H1 (cell line): ENCODE results near the gene ZBTB24. TPM values are rescaled to one million over a fixed set of nuclear protein-coding genes. Genes with fewer than 3 reads are reported as not detected.
A peak's percentile ranks its signal among the peaks of the same experiment; 100 is the strongest.

Experiments used
- CTCF ChIA-PET: fragments of 300-600 bp; sonication (Branson Sonifier 250); formaldehyde crosslinking; loops from one replicate; lab custom pipeline; 2021; ENCODE audit not compliant: partially characterized antibody; lab: Charles Lee
- POLR2A ChIA-PET: fragments of 300-600 bp; sonication (Branson Sonifier 250); formaldehyde crosslinking; loops from one replicate; lab custom pipeline; 2021; ENCODE audit warnings: inconsistent platforms; ENCODE audit not compliant: partially characterized antibody; lab: Charles Lee
- DNase-seq, 2 experiments: peaks; one replicate each; pipeline versions ENCODE4 v3.0.0 to v3.0.0-alpha.2; 2010 to 2022; ENCODE audit warnings: low spot score in 2 of 2, low read depth in 1 of 2, mixed read lengths in 1 of 2
- FAIRE-seq: peaks from 2 replicates; lab custom pipeline; 2011; peaks lifted over from hg19 to GRCh38; lab: Jason Lieb, UNC
- H2AFZ ChIP-seq: 2 replicates; pipeline ENCODE4 v1.8.1; 2012; ENCODE audit warnings: low read length, inconsistent platforms
- H2AK5ac ChIP-seq: 2 replicates; pipeline ENCODE4 v1.6.1; 2013; ENCODE audit warnings: low read depth, low read length
- H2BK120ac ChIP-seq: replicated peaks from 2 replicates; pipeline ENCODE3; 2013; ENCODE audit warnings: low read depth, low read length, inconsistent platforms
- H2BK12ac ChIP-seq: 2 replicates; pipeline ENCODE4 v1.6.1; 2013; ENCODE audit warnings: low read depth, low read length
- H2BK15ac ChIP-seq: 2 replicates; pipeline ENCODE4 v1.6.1; 2013; ENCODE audit warnings: low read length
- H2BK20ac ChIP-seq: 2 replicates; pipeline ENCODE4 v1.6.1; 2013; ENCODE audit warnings: low read length
- H2BK5ac ChIP-seq: 2 replicates; pipeline ENCODE4 v1.6.1; 2013; ENCODE audit warnings: low read depth, low read length
- H3K14ac ChIP-seq: 2 replicates; pipeline ENCODE4 v1.6.1; 2013; ENCODE audit warnings: inconsistent platforms; ENCODE audit not compliant: insufficient read length
- H3K18ac ChIP-seq: 2 replicates; pipeline ENCODE4 v1.6.1; 2013; ENCODE audit warnings: low read length; ENCODE audit errors: extremely low read depth
- H3K23ac ChIP-seq: 2 replicates; pipeline ENCODE4 v1.6.1; 2013; ENCODE audit warnings: inconsistent platforms; ENCODE audit not compliant: insufficient read length
- H3K23me2 ChIP-seq: 2 replicates; pipeline ENCODE4 v1.6.1; 2013; ENCODE audit warnings: low read depth, low read length
- H3K27ac ChIP-seq: 2 replicates; pipeline ENCODE4 v1.6.1; 2011; ENCODE audit warnings: low read depth, low read length, inconsistent platforms
- H3K27me3 ChIP-seq, 4 experiments: replicated peaks in 1 of 4; 1 replicate in 1 of 4; 2 replicates in 3 of 4; pipeline versions ENCODE4 v1.6.1 to v1.8.1; 2011 to 2013; ENCODE audit warnings: low read length in 3 of 4, mild to moderate bottlenecking in 3 of 4, inconsistent platforms in 2 of 4, mixed read lengths in 2 of 4, moderate library complexity in 1 of 4; ENCODE audit not compliant: control insufficient read depth in 3 of 4, insufficient read depth in 3 of 4; ENCODE audit errors: extremely low read depth in 1 of 4
- H3K36me3 ChIP-seq, 4 experiments: 2 replicates each; pipeline versions ENCODE4 v1.6.1 to v1.8.1; 2011 to 2013; ENCODE audit warnings: mild to moderate bottlenecking in 4 of 4, low read length in 3 of 4, moderate library complexity in 2 of 4, control low read depth in 1 of 4, inconsistent platforms in 1 of 4; ENCODE audit not compliant: insufficient read depth in 4 of 4, control insufficient read depth in 2 of 4
- H3K4ac ChIP-seq: replicated peaks from 2 replicates; pipeline ENCODE3; 2013; ENCODE audit warnings: low read length, low read depth, mixed read lengths, inconsistent platforms; ENCODE audit not compliant: insufficient read length
- H3K4me1 ChIP-seq, 4 experiments: replicated peaks in 1 of 4; 1 replicate in 1 of 4; 2 replicates in 3 of 4; pipeline versions ENCODE4 v1.6.1 to v1.8.1; 2011 to 2013; ENCODE audit warnings: low read length in 3 of 4, inconsistent platforms in 2 of 4, mixed read lengths in 1 of 4; ENCODE audit not compliant: insufficient read depth in 4 of 4, control insufficient read depth in 3 of 4
- H3K4me2 ChIP-seq, 2 experiments: 2 replicates each; pipeline versions ENCODE4 v1.6.1 to v1.8.1; 2011 to 2013; ENCODE audit warnings: low read depth in 2 of 2, low read length in 2 of 2, control low read depth in 1 of 2, inconsistent platforms in 1 of 2, mild to moderate bottlenecking in 1 of 2; ENCODE audit not compliant: insufficient read depth in 1 of 2
- H3K4me3 ChIP-seq, 4 experiments: fragments of 200-600, 300-600 bp in 1 of 4; sonication (generic), shearing (Covaris generic), sonication (Bioruptor Twin) in 1 of 4; 2 replicates each; pipeline versions ENCODE4 v1.5.1 to v1.8.1; 2011 to 2016; ENCODE audit warnings: low read length in 4 of 4, low read depth in 3 of 4, control low read depth in 2 of 4, inconsistent platforms in 2 of 4, mild to moderate bottlenecking in 2 of 4, mixed read lengths in 1 of 4, moderate library complexity in 1 of 4; ENCODE audit not compliant: insufficient read depth in 2 of 4; ENCODE audit errors: extremely low read depth in 1 of 4
- H3K56ac ChIP-seq: replicated peaks from 2 replicates; pipeline ENCODE3; 2013; ENCODE audit warnings: low read depth, mild to moderate bottlenecking, mixed read lengths, low read length, inconsistent platforms; ENCODE audit not compliant: insufficient read length
- H3K79me1 ChIP-seq: 2 replicates; pipeline ENCODE4 v1.6.1; 2013; ENCODE audit warnings: low read depth, low read length, control low read depth
- H3K79me2 ChIP-seq, 2 experiments: 2 replicates each; pipeline versions ENCODE4 v1.6.1 to v1.8.1; 2012 to 2013; ENCODE audit warnings: low read length in 2 of 2, mild to moderate bottlenecking in 2 of 2, inconsistent platforms in 1 of 2; ENCODE audit not compliant: insufficient read depth in 2 of 2, control insufficient read depth in 1 of 2
- H3K9ac ChIP-seq, 4 experiments: replicated peaks in 1 of 4; 1 replicate in 1 of 4; 2 replicates in 3 of 4; pipeline versions ENCODE4 v1.6.1 to v1.8.1; 2011 to 2013; ENCODE audit warnings: low read depth in 3 of 4, low read length in 3 of 4, control low read depth in 2 of 4, mild to moderate bottlenecking in 2 of 4, moderate library complexity in 2 of 4, inconsistent platforms in 1 of 4; ENCODE audit errors: extremely low read depth in 1 of 4
- H3K9me3 ChIP-seq, 2 experiments: 2 replicates each; pipeline versions ENCODE4 v1.6.1 to v1.8.1; 2012 to 2013; ENCODE audit warnings: mild to moderate bottlenecking in 2 of 2, moderate library complexity in 2 of 2, control low read depth in 1 of 2, inconsistent platforms in 1 of 2, low read depth in 1 of 2, low read length in 1 of 2, mixed read lengths in 1 of 2; ENCODE audit not compliant: insufficient read depth in 2 of 2
- H4K20me1 ChIP-seq, 2 experiments: replicated peaks in 1 of 2; 2 replicates each; pipeline versions ENCODE3 to v1.8.1; 2011 to 2013; ENCODE audit warnings: inconsistent platforms in 2 of 2, low read length in 2 of 2, mild to moderate bottlenecking in 1 of 2; ENCODE audit not compliant: insufficient read depth in 2 of 2, control insufficient read depth in 1 of 2
- H4K5ac ChIP-seq: 2 replicates; pipeline ENCODE4 v1.6.1; 2013; ENCODE audit warnings: low read length, low read depth, mixed read lengths, inconsistent platforms; ENCODE audit not compliant: insufficient read length
- H4K8ac ChIP-seq: 2 replicates; pipeline ENCODE4 v1.8.0; 2013; ENCODE audit warnings: mild to moderate bottlenecking, moderate library complexity, low read length, inconsistent platforms; ENCODE audit not compliant: insufficient read depth; ENCODE audit errors: extremely low read depth
- H4K91ac ChIP-seq: replicated peaks from 2 replicates; pipeline ENCODE3; 2013; ENCODE audit warnings: low read length, mixed read lengths, inconsistent platforms; ENCODE audit not compliant: insufficient read length
- KDM4A ChIP-seq: IDR thresholded peaks from one replicate; pipeline ENCODE4 v1.7.1; 2012; ENCODE audit warnings: low read depth, mild to moderate bottlenecking, moderate library complexity, low read length, inconsistent platforms; ENCODE audit not compliant: severe bottlenecking
- PHF8 ChIP-seq: fragments of 200-600 bp; sonication (generic); conservative IDR thresholded peaks from 2 replicates; pipeline ENCODE4 v1.7.1; 2012; ENCODE audit warnings: low read depth, mild to moderate bottlenecking, inconsistent platforms, low read length, moderate library complexity
- POLR2AphosphoS5 ChIP-seq: IDR thresholded peaks from 2 replicates; pipeline ENCODE4 v1.6.1; 2011; ENCODE audit warnings: low read depth, low read length
- RBBP5 ChIP-seq: IDR thresholded peaks from 2 replicates; pipeline ENCODE4 v1.7.1; 2012; ENCODE audit warnings: low read depth, mild to moderate bottlenecking, inconsistent platforms, low read length, moderate library complexity, borderline replicate concordance
- SIX5 ChIP-seq: IDR thresholded peaks from 2 replicates; pipeline ENCODE4 v1.6.1; 2011; ENCODE audit warnings: mild to moderate bottlenecking, low read depth, low read length
- SRF ChIP-seq: IDR thresholded peaks from 2 replicates; pipeline ENCODE4 v1.6.1; 2011; ENCODE audit warnings: mild to moderate bottlenecking, low read depth, low read length, moderate library complexity
- ZNF274 ChIP-seq: IDR thresholded peaks from 2 replicates; pipeline ENCODE4 v1.7.0; 2012; ENCODE audit warnings: low read length, borderline replicate concordance; ENCODE audit errors: extremely low read depth
- WGBS, 2 experiments: shearing (Covaris generic) in 1 of 2; methylation state at CpG; one replicate each; pipeline versions ENCODE4 v1.1.6 to v1.1.7; 2013 to 2015; ENCODE audit warnings: low lambda C conversion rate in 2 of 2, mixed read lengths in 2 of 2, inconsistent platforms in 1 of 2, low coverage in 1 of 2, missing lambda C conversion rate in 1 of 2; ENCODE audit not compliant: insufficient replicate concordance in 2 of 2, insufficient coverage in 1 of 2, insufficient read length in 1 of 2; ENCODE audit errors: extremely low coverage in 1 of 2, missing lambda C conversion rate in 1 of 2; 5-methylcytosine and 5-hydroxymethylcytosine counted together
- polyA plus RNA-seq, 7 experiments: library from polyadenylated mRNA; depleted of rRNA in 3 of 7; stranded (reverse) in 5 of 7; unstranded in 2 of 7; fragments of >200 nt in 5 of 7; fragments of 200-250 nt in 2 of 7; gene quantifications; 1 replicate in 5 of 7; 2 replicates in 1 of 7; 4 replicates in 1 of 7; pipeline versions ENCODE4 v1.2.1 to v1.2.3, GENCODE V29; 2011 to 2013; ENCODE audit warnings: missing spikeins in 2 of 7, mixed read lengths in 2 of 7
- total RNA-seq: library from RNA; stranded (reverse); fragmentation: NEBNext Ultra II Directional; extraction: Animal tissue kit (Norgen Biotek cat#: 25700); gene quantifications from 2 replicates; pipeline ENCODE4 v1.2.1, GENCODE V29; 2021
- TF ChIP-seq, protein P1 (sequence below), 3 experiments: IDR thresholded peaks; 1 replicate in 2 of 3; 2 replicates in 1 of 3; pipeline versions ENCODE4 v1.5.1 to v1.6.1; 2011; ENCODE audit warnings: low read length in 3 of 3, mild to moderate bottlenecking in 3 of 3, inconsistent platforms in 2 of 3, low read depth in 1 of 3, moderate library complexity in 1 of 3; ENCODE audit not compliant: insufficient read depth in 1 of 3; ENCODE audit errors: control extremely low read depth in 1 of 3

The ZBTB24 gene
- total and polyA plus RNA-seq, 2 of the 8 experiments (the other 6 are each of a cell fraction or from before 2014, with no cell fraction given) = 7.5 to 21.0 TPM

DNA sequence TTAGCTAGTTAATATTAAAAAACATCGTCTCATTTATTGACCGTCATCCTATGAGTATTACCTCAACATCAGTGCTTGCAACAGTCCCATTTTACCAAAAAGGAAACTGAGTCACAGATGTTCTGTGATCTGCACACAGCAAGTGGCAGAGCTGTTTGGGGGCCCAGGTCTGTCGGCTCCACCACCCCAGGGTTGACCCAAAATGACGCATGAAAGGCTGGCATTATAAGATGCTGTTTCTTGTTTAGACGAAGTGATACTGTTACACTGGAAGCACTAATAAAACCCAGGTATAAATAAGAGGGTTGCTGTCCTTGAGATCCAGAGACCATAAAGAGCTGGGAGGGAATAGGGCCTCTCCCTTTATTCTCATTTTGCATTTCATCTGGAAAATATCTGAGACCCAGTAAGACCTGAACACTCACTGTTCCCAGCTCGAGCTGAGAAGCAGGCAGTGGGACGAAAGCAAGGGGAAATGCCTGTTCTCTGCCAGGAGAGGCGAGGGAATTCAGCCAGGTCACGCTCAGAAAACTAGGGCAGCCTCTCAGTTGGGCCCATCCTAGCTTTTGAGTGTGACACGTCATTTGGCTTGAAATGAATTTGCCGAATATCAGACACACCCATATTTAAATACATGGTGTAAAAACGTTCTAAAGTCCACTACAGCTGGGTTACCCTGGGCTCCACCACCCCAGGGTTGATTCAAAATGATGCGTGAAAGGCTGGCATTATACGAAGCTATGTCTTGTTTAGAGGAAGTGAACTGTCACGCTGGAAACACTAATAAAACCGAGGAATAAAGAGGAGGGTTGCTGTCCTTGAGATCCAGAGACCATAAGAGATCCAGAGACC is 26.1 kb downstream of the ZBTB24 start:
- H3K27ac ChIP-seq = no peak overlapping the region
- H3K4me2 ChIP-seq = peak overlapping the region; percentile 87 to 88
- no peak overlapping the region for H2BK12ac ChIP-seq
- H2BK5ac ChIP-seq = no peak overlapping the region
- H2BK120ac ChIP-seq = no peak overlapping the region
- DNase-seq (no peak), FAIRE-seq (no peak)
- H3K18ac ChIP-seq = 0 out of 2 replicates have a peak overlapping the region, but pooled peaks have one; percentile 14
- no peak overlapping the region for H2BK20ac ChIP-seq
- no peak overlapping the region for H3K14ac ChIP-seq
- H3K4me3 ChIP-seq = peak overlapping the region; percentile 60 to 84 (median 64); a peak in 6 of 8 replicates
- 74% methylated on average over 16 of the region's 16 CpGs; no CpG with 5 or more reads in 1 of the 2 experiments for WGBS, 2 experiments
- H4K91ac ChIP-seq = no peak overlapping the region
- H4K8ac ChIP-seq = no peak overlapping the region
- peaks cover 8% of the 10 kb centered on the region for H3K23me2 ChIP-seq
- ChIA-PET POLR2A (interaction anchor here (1.0 to 7.5 kb wide), 11 partner anchors 8 to 106 kb away, joined by 3 to 85 read pairs (median 5); partner anchors contain the start of genes PPIL6 and SMPD2), CTCF (interaction anchor here (0.8 to 7.5 kb wide), 9 partner anchors 9 to 854 kb away, joined by 3 to 63 read pairs (median 4); partner anchors contain the start of genes PPIL6 and SMPD2)
- no peak overlapping the region for H2AK5ac ChIP-seq
- no peak overlapping the region for H3K23ac ChIP-seq
- no peaks in the 10 kb centered on the region for H4K20me1 ChIP-seq
- H3K9ac ChIP-seq = no peak overlapping the region; a peak in 1 of 7 replicates
- TF ChIP-seq, protein P1, sequence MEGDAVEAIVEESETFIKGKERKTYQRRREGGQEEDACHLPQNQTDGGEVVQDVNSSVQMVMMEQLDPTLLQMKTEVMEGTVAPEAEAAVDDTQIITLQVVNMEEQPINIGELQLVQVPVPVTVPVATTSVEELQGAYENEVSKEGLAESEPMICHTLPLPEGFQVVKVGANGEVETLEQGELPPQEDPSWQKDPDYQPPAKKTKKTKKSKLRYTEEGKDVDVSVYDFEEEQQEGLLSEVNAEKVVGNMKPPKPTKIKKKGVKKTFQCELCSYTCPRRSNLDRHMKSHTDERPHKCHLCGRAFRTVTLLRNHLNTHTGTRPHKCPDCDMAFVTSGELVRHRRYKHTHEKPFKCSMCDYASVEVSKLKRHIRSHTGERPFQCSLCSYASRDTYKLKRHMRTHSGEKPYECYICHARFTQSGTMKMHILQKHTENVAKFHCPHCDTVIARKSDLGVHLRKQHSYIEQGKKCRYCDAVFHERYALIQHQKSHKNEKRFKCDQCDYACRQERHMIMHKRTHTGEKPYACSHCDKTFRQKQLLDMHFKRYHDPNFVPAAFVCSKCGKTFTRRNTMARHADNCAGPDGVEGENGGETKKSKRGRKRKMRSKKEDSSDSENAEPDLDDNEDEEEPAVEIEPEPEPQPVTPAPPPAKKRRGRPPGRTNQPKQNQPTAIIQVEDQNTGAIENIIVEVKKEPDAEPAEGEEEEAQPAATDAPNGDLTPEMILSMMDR (IDR thresholded peaks at IDR 0.05; ENCODE audit: control extremely low read depth in 1 of 3, insufficient read depth in 1 of 3, low read depth in 1 of 3, low read length in 3 of 3) = no peak
- TF ChIP-seq SIX5 = no peak
- no peak for TF ChIP-seq PHF8
- no peak for TF ChIP-seq KDM4A
- no peak for TF ChIP-seq SRF
- no peak for TF ChIP-seq RBBP5
- TF ChIP-seq POLR2AphosphoS5 = no peak
- no peak for TF ChIP-seq ZNF274
- no peak overlapping the region for H2AFZ ChIP-seq
- H3K56ac ChIP-seq = no peak overlapping the region
- H3K79me2 ChIP-seq = peaks cover 0 to 2% of the 10 kb centered on the region in 2 experiments; a peak in 1 of 4 replicates
- no peak overlapping the region for H4K5ac ChIP-seq
- H3K27me3 ChIP-seq = no peaks in the 10 kb centered on the region
- H3K4me1 ChIP-seq = peaks cover 4 to 17% (median 11%) of the 10 kb centered on the region in 4 experiments
- no peaks in the 10 kb centered on the region; the same call in 1 of the 2 replicates for H3K79me1 ChIP-seq
- H2BK15ac ChIP-seq = no peak overlapping the region
- H3K36me3 ChIP-seq = peaks cover 0 to 22% (median 11%) of the 10 kb centered on the region in 4 experiments; a peak in 7 of 8 replicates
- no peak overlapping the region for H3K4ac ChIP-seq
- H3K9me3 ChIP-seq = peaks cover 0 to 3% of the 10 kb centered on the region in 2 experiments; a peak in 1 of 4 replicates
